ENCODE results near the gene ITPR2. TPM values are rescaled to one million over a fixed set of nuclear protein-coding genes. Genes with fewer than 3 reads are reported as not detected.
A peak's percentile ranks its signal among the peaks of the same experiment; 100 is the strongest.

The ITPR2 gene
- total and polyA plus RNA-seq, 2 of the 13 experiments (the other 11 are each of a cell fraction or from before 2014, with no cell fraction given), result 31.9 to 81.9 TPM

DNA sequence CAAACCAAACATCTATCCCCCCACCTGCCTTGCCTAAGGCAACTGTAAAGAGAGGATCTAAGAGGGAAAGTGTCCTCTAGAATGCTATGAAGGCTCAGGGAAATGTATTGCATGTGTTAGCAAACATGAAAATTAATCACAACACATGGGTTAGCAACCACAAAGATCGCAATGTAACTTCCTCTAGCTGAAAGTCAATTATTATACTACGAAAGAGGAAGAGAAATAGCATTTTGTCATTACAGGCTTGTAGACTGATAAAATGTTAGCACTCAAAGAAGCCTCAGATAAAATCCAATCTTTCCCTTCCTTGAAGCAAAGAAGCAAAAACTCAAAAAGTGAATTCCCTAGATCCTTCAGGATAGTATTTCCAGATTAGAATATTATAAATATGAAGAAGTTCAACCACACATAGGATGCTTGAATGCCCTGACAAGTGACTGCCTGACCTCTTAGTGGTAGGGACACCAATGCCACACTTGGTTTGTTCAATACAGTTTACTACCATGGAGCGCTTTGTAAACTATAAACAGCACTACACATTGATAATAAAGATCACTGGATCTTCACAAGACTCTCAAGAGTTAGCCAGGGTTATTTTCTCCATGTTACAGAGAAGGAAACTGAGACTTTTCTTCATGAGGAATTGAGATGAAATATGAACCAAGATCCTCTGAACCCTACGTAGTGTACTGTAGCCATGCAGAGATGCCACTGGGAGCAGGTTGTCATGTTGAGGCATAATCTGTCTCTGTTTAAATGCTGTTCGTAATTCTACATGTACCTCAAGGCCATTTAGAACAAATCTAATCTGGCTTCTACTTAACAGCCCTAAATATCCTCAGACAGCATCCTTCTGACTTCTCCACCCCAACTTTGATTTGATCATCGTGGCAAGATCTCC lies 100.7 kb downstream of the ITPR2 start:
- intact Hi-C loops (cut with micrococcal nuclease; ENCODE audit: unreplicated experiment), result loop anchor here (10.0 kb wide), 1 partner anchor 103 kb away; the partner anchor contains the start of gene ITPR2
- CTCF ChIA-PET (ENCODE audit: low intra/inter-chr PET ratio, low total read pairs), result no interaction called here

More for the DNA sequence above, 100.7 kb downstream of the ITPR2 start:
- Histone ChIP-seq H3K9ac (ENCODE audit: insufficient read depth, low read depth, low read length) (no peak overlapping the region), H3K4me1 (ENCODE audit: insufficient read depth, low read length) (peaks cover 99% of the 10 kb centered on the region), H2AFZ (ENCODE audit: low read length) (no peak overlapping the region), H3K4me2 (ENCODE audit: low read depth, low read length) (no peak overlapping the region), H4K20me1 (ENCODE audit: insufficient read depth, low read length) (no peaks in the 10 kb centered on the region), H3K9me3 (ENCODE audit: low read length) (no peaks in the 10 kb centered on the region), H3K27ac (ENCODE audit: extremely low read length, insufficient read depth, low read length) (peak overlapping the region; percentile 52), H3K4me3 (replicated peaks in 1 of 3; ENCODE audit: insufficient read depth in 1 of 3, low read depth in 2 of 3, low read length in 3 of 3) (no peak overlapping the region), H3K79me2 (ENCODE audit: insufficient read depth, low read length) (peaks cover 91% of the 10 kb centered on the region), H3K27me3 (ENCODE audit: control insufficient read depth in 1 of 2, insufficient read depth in 2 of 2, low read length in 2 of 2) (no peaks in the 10 kb centered on the region), H3K36me3 (replicated peaks in 1 of 2; ENCODE audit: control insufficient read depth in 1 of 2, insufficient read depth in 2 of 2, low read length in 2 of 2) (no peaks in the 10 kb centered on the region; a peak in 1 of 5 replicates)
- 97% methylated on average over 6 of the region's 6 CpGs for WGBS (ENCODE audit: low lambda C conversion rate)
- TF ChIP-seq ZKSCAN1 (IDR thresholded peaks at IDR 0.05; ENCODE audit: low read length), result no peak
- TF ChIP-seq, protein P1, sequence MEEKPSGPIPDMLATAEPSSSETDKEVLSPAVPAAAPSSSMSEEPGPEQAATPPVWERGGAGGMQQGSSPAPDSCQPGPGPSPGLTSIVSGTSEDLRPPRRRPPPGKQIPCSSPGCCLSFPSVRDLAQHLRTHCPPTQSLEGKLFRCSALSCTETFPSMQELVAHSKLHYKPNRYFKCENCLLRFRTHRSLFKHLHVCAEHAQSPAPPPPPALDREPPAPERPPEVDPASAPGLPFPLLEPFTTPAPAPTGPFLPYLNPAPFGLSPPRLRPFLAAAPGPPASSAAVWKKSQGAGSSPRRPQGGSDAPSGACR (CRISPR knock-in tag; IDR thresholded peaks at IDR 0.05), result no peak
- TF ChIP-seq, protein P2, sequence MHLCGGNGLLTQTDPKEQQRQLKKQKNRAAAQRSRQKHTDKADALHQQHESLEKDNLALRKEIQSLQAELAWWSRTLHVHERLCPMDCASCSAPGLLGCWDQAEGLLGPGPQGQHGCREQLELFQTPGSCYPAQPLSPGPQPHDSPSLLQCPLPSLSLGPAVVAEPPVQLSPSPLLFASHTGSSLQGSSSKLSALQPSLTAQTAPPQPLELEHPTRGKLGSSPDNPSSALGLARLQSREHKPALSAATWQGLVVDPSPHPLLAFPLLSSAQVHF (CRISPR knock-in tag; IDR thresholded peaks at IDR 0.05), result no peak
- peak; percentile 17 for TF ChIP-seq RBM22 (optimal IDR thresholded peaks at IDR 0.05; ENCODE audit: low read length)
- no peak for TF ChIP-seq LCORL (IDR thresholded peaks at IDR 0.05)
- TF ChIP-seq LCORL (CRISPR knock-in tag; IDR thresholded peaks at IDR 0.05), result no peak
- no peak for TF ChIP-seq ZBTB25 (CRISPR knock-in tag; IDR thresholded peaks at IDR 0.05)
- in situ Hi-C loops (cut with HindIII; ENCODE audit: extremely low pct_ligation_motif_present, low pct_unique_long_range_greater_than_20kb), result no loop called here
- FAIRE-seq (no peak), ATAC-seq (no peak), DNase-seq (ENCODE audit: low spot score) (no peak)
- no TSS peak for BruUV-seq (replicated peaks)
- POLR2A ChIA-PET, result interaction anchor here (0.9 kb wide), 1 partner anchor 36 kb away, joined by 4 read pairs; no protein-coding TSS in a partner anchor
